K562 (cell line): ENCODE data around the gene LTA. TPM values are rescaled to one million over a fixed set of nuclear protein-coding genes. Genes with fewer than 3 reads are reported as not detected.

Experiments
- ARHGAP35 ChIP-seq: fragments of 450-650 bp; IDR thresholded peaks from 2 replicates; pipeline ENCODE4 v1.6.1; 2018; ENCODE audit not compliant: partially characterized antibody
- CBX1 ChIP-seq: sonication (generic); IDR thresholded peaks from 2 replicates; pipeline ENCODE4 v1.6.1; 2016; ENCODE audit warnings: antibody characterized with exemption, low read depth, mild to moderate bottlenecking
- HDGF ChIP-seq: fragments of 450-650 bp; IDR thresholded peaks from 2 replicates; pipeline ENCODE4 v1.6.1; 2016
- HMBOX1 ChIP-seq: sonication (generic); IDR thresholded peaks from 2 replicates; pipeline ENCODE4 v1.6.1; 2016
- L3MBTL2 ChIP-seq: fragments of 450-650 bp; IDR thresholded peaks from 2 replicates; pipeline ENCODE4 v1.6.1; 2016; ENCODE audit warnings: mild to moderate bottlenecking, moderate library complexity
- MTA2 ChIP-seq: fragments of 450-650 bp; IDR thresholded peaks from 2 replicates; pipeline ENCODE4 v1.6.1; 2016; ENCODE audit warnings: low read depth
- NFIC ChIP-seq: fragments of 450-650 bp; IDR thresholded peaks from 2 replicates; pipeline ENCODE4 v1.6.1; 2017; ENCODE audit warnings: mild to moderate bottlenecking, inconsistent platforms
- NFYB ChIP-seq: IDR thresholded peaks from 2 replicates; pipeline ENCODE4 v1.6.1; 2011; ENCODE audit warnings: mild to moderate bottlenecking, moderate library complexity; ENCODE audit not compliant: insufficient read length; ENCODE audit errors: extremely low read depth
- PCBP2 ChIP-seq: fragments of 200-400 bp; formaldehyde crosslinking; IDR thresholded peaks from 2 replicates; pipeline ENCODE4 v1.6.1; 2018; ENCODE audit warnings: low read length, low read depth, mild to moderate bottlenecking, moderate library complexity; ENCODE audit not compliant: poor library complexity, severe bottlenecking
- PHF8 ChIP-seq: fragments of 200-600 bp; sonication (generic); IDR thresholded peaks from 2 replicates; pipeline ENCODE4 v1.6.1; 2012; ENCODE audit warnings: mixed run types, mild to moderate bottlenecking, inconsistent platforms, low read length, moderate library complexity, borderline replicate concordance
- POLR2AphosphoS5 ChIP-seq: IDR thresholded peaks from 2 replicates; pipeline ENCODE4 v1.6.1; 2011; ENCODE audit warnings: mild to moderate bottlenecking, low read depth, low read length, moderate library complexity; ENCODE audit not compliant: control insufficient read depth, insufficient read depth
- RNF2 ChIP-seq: sonication (generic); IDR thresholded peaks from 2 replicates; pipeline ENCODE4 v1.6.1; 2016
- TEAD2 ChIP-seq: fragments of 450-650 bp; IDR thresholded peaks from 2 replicates; pipeline ENCODE4 v1.6.1; 2016; ENCODE audit warnings: missing genetic modification characterization, control low read depth, missing compliant biosample characterization
- YBX1 ChIP-seq: fragments of 450-650 bp; IDR thresholded peaks from 2 replicates; pipeline ENCODE4 v1.7.1; 2016; ENCODE audit warnings: mild to moderate bottlenecking
- ZNF324 ChIP-seq: fragments of 250-450 bp; sonication (Bioruptor Pico); IDR thresholded peaks from 2 replicates; pipeline ENCODE4 v1.4.0; 2020; ENCODE audit warnings: mild to moderate bottlenecking
- ZNF354B ChIP-seq: fragments of 250-450 bp; sonication (Bioruptor Pico); IDR thresholded peaks from 2 replicates; pipeline ENCODE4 v1.4.0; 2020
- ZNF717 ChIP-seq: fragments of 250-450 bp; sonication (Bioruptor Pico); IDR thresholded peaks from 2 replicates; pipeline ENCODE4 v1.5.0; 2021
- ZNF75A ChIP-seq: fragments of 450-650 bp; formaldehyde crosslinking; IDR thresholded peaks from 2 replicates; pipeline ENCODE4 v1.4.0; 2020; ENCODE audit warnings: mild to moderate bottlenecking
- ZNF830 ChIP-seq: fragments of 250-450 bp; sonication (Bioruptor Pico); IDR thresholded peaks from 2 replicates; pipeline ENCODE4 v1.5.0; 2021; ENCODE audit warnings: mild to moderate bottlenecking
- polyA plus RNA-seq, 8 experiments: library from polyadenylated mRNA; depleted of rRNA in 4 of 8; stranded (reverse) in 5 of 8; unstranded in 3 of 8; fragments of >200 nt; fragmentation: Nextera tagmentation in 2 of 8; fragmentation: Illumina TruSeq in 1 of 8; extraction: Ambion mirVana in 2 of 8; extraction: Trizol in 1 of 8; gene quantifications; 2 replicates each; pipeline versions ENCODE4 v1.2.1 to v1.2.3, GENCODE V29; 2011 to 2014; ENCODE audit warnings: inconsistent platforms in 1 of 8, missing spikeins in 1 of 8
- total RNA-seq, 7 experiments: library from RNA; depleted of rRNA in 6 of 7; stranded (reverse); fragments of >200 nt in 6 of 7; fragmentation: Illumina TruSeq in 2 of 7; extraction: Trizol in 2 of 7; gene quantifications; 2 replicates each; pipeline versions ENCODE4 v1.2.1 to v1.2.3, GENCODE V29; 2011 to 2021; ENCODE audit warnings: low replicate concordance in 1 of 7
- TF ChIP-seq, protein P1 (sequence below): fragments of 450-650 bp; IDR thresholded peaks from 2 replicates; pipeline ENCODE4 v1.6.1; 2016; ENCODE audit warnings: antibody characterized with exemption

The LTA gene
- total and polyA plus RNA-seq, 9 of the 15 experiments (the other 6 are each of a cell fraction or from before 2014, with no cell fraction given), result 0.80 TPM; not detected in 8

DNA sequence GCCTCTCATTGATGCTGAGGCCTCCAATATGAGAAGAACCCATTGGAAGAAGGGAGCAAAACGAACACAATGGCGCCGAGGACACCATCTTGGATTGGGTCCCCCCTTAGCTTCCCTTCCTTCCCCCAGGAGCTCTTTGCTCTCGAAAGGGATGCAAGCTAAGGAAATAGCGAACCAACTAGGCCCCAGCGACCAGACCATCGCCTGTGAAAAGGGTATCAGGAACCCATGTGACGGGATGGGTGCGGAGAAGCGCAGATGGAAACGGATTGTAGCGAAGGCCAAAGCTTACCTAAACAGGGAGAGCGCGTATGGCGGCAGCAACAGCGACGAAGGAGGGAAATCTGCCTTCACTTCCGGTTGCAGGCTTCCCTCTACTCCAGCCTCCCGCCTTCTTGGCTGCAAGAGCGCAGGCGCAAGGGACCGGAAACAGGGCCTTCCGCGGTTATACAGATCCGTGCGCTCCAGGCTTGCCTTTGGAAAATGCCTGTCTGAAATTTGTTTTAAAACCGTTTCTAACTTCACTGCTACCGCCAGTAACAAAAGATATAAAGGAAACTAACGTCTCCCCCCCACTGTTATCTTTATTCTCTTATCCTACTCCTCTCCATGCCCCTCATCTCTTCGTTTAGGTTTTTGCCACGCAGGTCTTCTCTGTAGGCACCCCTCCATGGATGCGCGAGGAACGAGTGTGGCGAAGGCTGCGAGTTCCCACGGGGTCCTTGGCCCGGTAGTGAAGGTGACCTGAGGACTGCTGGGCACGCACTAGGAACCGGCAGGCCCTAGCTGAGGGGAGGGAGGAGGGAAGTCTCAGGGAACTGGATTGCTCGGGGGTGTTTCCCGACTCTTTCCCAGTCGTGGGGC lies 30.2 kb upstream of the LTA start, which contains the start of gene DDX39B (continued):
- peak; percentile 27; the same call in 1 of the 2 replicates for TF ChIP-seq HMBOX1
- TF ChIP-seq ZNF75A (CRISPR knock-in tag), result peak; percentile 45; the same call in 1 of the 2 replicates
- no peak for TF ChIP-seq ARHGAP35
- peak; percentile 3 for TF ChIP-seq NFYB
- TF ChIP-seq MTA2, result peak; percentile 34; the same call in 1 of the 2 replicates
- TF ChIP-seq, protein P1, sequence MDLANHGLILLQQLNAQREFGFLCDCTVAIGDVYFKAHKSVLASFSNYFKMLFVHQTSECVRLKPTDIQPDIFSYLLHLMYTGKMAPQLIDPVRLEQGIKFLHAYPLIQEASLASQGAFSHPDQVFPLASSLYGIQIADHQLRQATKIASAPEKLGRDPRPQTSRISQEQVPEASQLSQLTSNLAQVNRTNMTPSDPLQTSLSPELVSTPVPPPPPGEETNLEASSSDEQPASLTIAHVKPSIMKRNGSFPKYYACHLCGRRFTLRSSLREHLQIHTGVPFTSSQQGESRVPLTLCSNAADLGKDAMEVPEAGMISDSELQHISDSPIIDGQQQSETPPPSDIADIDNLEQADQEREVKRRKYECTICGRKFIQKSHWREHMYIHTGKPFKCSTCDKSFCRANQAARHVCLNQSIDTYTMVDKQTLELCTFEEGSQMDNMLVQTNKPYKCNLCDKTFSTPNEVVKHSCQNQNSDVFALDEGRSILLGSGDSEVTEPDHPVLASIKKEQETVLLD, result peak; percentile 89
- peak; percentile 88 for TF ChIP-seq RNF2
- TF ChIP-seq POLR2AphosphoS5, result peak; percentile 90
- TF ChIP-seq TEAD2 (tag), result no peak
- TF ChIP-seq PHF8, result peak; percentile 84; the same call in 1 of the 2 replicates
- TF ChIP-seq ZNF324, result no peak
- no peak for TF ChIP-seq HDGF
- TF ChIP-seq PCBP2, result no peak
- TF ChIP-seq ZNF354B, result peak; percentile 67
- TF ChIP-seq ZNF830, result peak; percentile 90
- no peak for TF ChIP-seq YBX1
- TF ChIP-seq L3MBTL2, result peak; percentile 94
- TF ChIP-seq NFIC, result peak; percentile 72
- peak; percentile 81; the same call in 1 of the 2 replicates for TF ChIP-seq CBX1
- no peak for TF ChIP-seq ZNF717 (CRISPR knock-in tag)
